Measurements from ENCODE around the gene FSTL3.

DNA sequence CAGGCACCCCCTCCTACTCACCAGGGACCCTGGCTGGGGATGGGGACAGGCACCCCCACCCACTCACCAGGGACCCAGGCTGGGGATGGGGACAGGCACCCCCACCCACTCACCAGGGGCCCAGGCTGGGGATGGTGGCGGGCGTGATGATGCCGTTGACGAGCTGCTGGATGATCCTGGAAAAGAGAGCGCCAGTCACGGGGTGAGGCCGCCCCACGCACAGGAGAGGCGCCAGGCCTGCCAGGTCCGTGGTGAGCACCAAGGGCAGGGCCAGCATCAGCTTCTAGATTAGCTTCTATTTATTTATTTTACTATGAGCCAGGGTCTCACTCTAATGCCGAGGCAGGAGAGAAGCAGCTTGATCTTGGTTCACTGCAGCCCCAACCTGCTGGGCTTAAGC, 26.1 kb upstream of the FSTL3 start:
- TF ChIP-seq, protein P1, sequence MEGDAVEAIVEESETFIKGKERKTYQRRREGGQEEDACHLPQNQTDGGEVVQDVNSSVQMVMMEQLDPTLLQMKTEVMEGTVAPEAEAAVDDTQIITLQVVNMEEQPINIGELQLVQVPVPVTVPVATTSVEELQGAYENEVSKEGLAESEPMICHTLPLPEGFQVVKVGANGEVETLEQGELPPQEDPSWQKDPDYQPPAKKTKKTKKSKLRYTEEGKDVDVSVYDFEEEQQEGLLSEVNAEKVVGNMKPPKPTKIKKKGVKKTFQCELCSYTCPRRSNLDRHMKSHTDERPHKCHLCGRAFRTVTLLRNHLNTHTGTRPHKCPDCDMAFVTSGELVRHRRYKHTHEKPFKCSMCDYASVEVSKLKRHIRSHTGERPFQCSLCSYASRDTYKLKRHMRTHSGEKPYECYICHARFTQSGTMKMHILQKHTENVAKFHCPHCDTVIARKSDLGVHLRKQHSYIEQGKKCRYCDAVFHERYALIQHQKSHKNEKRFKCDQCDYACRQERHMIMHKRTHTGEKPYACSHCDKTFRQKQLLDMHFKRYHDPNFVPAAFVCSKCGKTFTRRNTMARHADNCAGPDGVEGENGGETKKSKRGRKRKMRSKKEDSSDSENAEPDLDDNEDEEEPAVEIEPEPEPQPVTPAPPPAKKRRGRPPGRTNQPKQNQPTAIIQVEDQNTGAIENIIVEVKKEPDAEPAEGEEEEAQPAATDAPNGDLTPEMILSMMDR (IDR thresholded peaks at IDR 0.05) = no peak
- no peak for TF ChIP-seq POLR2A (IDR thresholded peaks at IDR 0.05)

All from lower leg skin (tissue), 3 donors.